ENCODE measurements around the gene ITIH2.
"Not testable (repeated sequence)": the region's sequence is repeated elsewhere in the genome, so short reads cannot be mapped to it uniquely, and the experiment has no call there.

Gene ITIH2

GRCh38 chr10:7706534-7707073, 3.5 kb downstream of the ITIH2 start:
- Histone ChIP-seq H3K27me3 (ENCODE audit: insufficient read depth, insufficient read length) (no peaks in the 10 kb centered on the region), H3K4me3 (ENCODE audit: insufficient read length, low read depth) (no peak overlapping the region), H3K4me1 (ENCODE audit: insufficient read depth, insufficient read length) (no peaks in the 10 kb centered on the region), H3K9ac (ENCODE audit: insufficient read length, low read depth) (no peak overlapping the region), H3K36me3 (ENCODE audit: insufficient read depth, insufficient read length, low read length) (no peaks in the 10 kb centered on the region), H3K9me3 (ENCODE audit: insufficient read depth, low read length) (no peaks in the 10 kb centered on the region)
- no peak for TF ChIP-seq YY1 (IDR thresholded peaks at IDR 0.05; ENCODE audit: insufficient read depth, insufficient read length)
- no peak for TF ChIP-seq ZNF274 (IDR thresholded peaks at IDR 0.05; ENCODE audit: low read depth, low read length)
- TF ChIP-seq SUZ12 (IDR thresholded peaks at IDR 0.05; ENCODE audit: extremely low read depth, insufficient read depth, insufficient read length), result no peak
- DNase-seq (ENCODE audit: low read depth, low spot score), result no peak

DNA sequence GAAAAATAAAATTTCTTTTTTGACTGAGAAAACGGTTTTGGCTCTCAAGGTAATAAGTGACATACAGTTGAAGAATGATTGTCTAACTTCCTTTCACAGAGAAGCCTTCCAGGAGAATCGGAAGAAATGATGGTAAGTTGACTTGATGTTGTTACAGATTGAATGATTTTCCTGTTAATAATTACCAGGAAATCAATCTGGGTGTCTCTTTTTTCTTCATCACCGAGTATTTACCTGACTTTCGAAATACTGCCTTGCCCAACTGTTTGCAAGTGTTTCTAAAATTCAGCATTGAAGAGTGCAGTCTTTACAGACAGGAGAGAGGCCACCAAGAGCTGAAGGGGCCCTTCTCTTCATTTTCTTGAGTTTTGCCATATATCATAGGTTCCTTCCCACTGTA, 4.0 kb downstream of the ITIH2 start:
- no peaks in the 10 kb centered on the region for H3K36me3 ChIP-seq (ENCODE audit: insufficient read depth, insufficient read length, low read length)
- H3K4me3 ChIP-seq (ENCODE audit: insufficient read length, low read depth), result no peak overlapping the region
- no peak for DNase-seq (ENCODE audit: low read depth, low spot score)
- no peaks in the 10 kb centered on the region for H3K9me3 ChIP-seq (ENCODE audit: insufficient read depth, low read length)
- H3K9ac ChIP-seq (ENCODE audit: insufficient read length, low read depth), result no peak overlapping the region
- no peaks in the 10 kb centered on the region for H3K4me1 ChIP-seq (ENCODE audit: insufficient read depth, insufficient read length)
- H3K27me3 ChIP-seq (ENCODE audit: insufficient read depth, insufficient read length), result no peaks in the 10 kb centered on the region
- no peak for TF ChIP-seq YY1 (IDR thresholded peaks at IDR 0.05; ENCODE audit: insufficient read depth, insufficient read length)
- no peak for TF ChIP-seq ZNF274 (IDR thresholded peaks at IDR 0.05; ENCODE audit: low read depth, low read length)
- TF ChIP-seq SUZ12 (IDR thresholded peaks at IDR 0.05; ENCODE audit: extremely low read depth, insufficient read depth, insufficient read length), result no peak

DNA sequence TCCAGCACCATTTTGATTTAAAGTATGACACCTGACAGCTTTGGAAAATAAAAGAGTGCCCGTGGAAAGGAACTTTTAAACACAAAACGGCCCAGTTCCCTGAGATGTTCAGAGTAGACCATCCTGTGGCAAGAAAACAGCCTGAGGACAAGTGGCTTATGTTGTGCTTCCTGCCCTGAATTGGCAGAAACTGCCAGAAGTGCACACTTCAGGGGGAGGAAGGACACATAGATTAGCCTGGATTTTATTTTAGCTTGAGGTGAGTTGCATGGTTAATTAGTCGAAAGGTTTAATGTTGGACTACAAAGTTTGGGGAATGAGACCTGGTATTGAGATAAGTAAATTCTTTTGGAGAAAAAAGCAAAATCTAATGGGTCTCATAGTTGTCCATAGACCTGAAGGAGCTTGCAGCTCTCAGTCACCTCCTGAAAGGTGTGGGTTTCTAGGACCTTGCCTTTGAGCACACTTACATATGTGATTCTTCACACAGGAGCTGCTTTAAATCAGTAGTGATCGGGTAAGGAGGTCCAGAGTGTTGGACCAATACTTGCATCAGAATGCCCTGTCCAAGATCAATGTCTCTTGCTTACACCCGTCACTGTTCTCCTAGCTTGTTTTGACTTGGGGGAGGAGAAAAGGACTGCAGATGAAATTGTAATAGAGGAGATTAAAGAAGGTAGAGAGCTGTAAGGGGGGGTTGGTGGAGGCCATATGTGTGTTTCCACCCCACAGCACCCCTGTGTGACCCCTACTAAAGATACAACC, 4.9 kb downstream of the ITIH2 start:
- H3K36me3 ChIP-seq (ENCODE audit: insufficient read depth, insufficient read length, low read length), result no peaks in the 10 kb centered on the region

GRCh38 chr10:7708832-7709231, 5.7 kb downstream of the ITIH2 start:
- Histone ChIP-seq H3K9ac (ENCODE audit: insufficient read length, low read depth) (no peak overlapping the region), H3K4me3 (ENCODE audit: insufficient read length, low read depth) (no peak overlapping the region), H3K9me3 (ENCODE audit: insufficient read depth, low read length) (no peaks in the 10 kb centered on the region), H3K36me3 (ENCODE audit: insufficient read depth, insufficient read length, low read length) (no peaks in the 10 kb centered on the region), H3K4me1 (ENCODE audit: insufficient read depth, insufficient read length) (no peaks in the 10 kb centered on the region), H3K27me3 (ENCODE audit: insufficient read depth, insufficient read length) (no peaks in the 10 kb centered on the region)
- TF ChIP-seq YY1 (IDR thresholded peaks at IDR 0.05; ENCODE audit: insufficient read depth, insufficient read length), result no peak
- TF ChIP-seq ZNF274 (IDR thresholded peaks at IDR 0.05; ENCODE audit: low read depth, low read length), result no peak
- no peak for TF ChIP-seq SUZ12 (IDR thresholded peaks at IDR 0.05; ENCODE audit: extremely low read depth, insufficient read depth, insufficient read length)
- no peak for DNase-seq (ENCODE audit: low read depth, low spot score)

More for the DNA sequence above, 4.9 kb downstream of the ITIH2 start:
- no peak for TF ChIP-seq SUZ12 (IDR thresholded peaks at IDR 0.05; ENCODE audit: extremely low read depth, insufficient read depth, insufficient read length)
- no peak for TF ChIP-seq ZNF274 (IDR thresholded peaks at IDR 0.05; ENCODE audit: low read depth, low read length)
- no peak for TF ChIP-seq YY1 (IDR thresholded peaks at IDR 0.05; ENCODE audit: insufficient read depth, insufficient read length)
- no peaks in the 10 kb centered on the region for H3K9me3 ChIP-seq (ENCODE audit: insufficient read depth, low read length)
- no peak for DNase-seq (ENCODE audit: low read depth, low spot score)
- H3K4me3 ChIP-seq (ENCODE audit: insufficient read length, low read depth), result no peak overlapping the region
- H3K9ac ChIP-seq (ENCODE audit: insufficient read length, low read depth), result no peak overlapping the region
- no peaks in the 10 kb centered on the region for H3K27me3 ChIP-seq (ENCODE audit: insufficient read depth, insufficient read length)
- H3K4me1 ChIP-seq (ENCODE audit: insufficient read depth, insufficient read length), result no peaks in the 10 kb centered on the region

- Histone ChIP-seq H3K36me3 (ENCODE audit: insufficient read depth, insufficient read length, low read length) (no peaks in the 10 kb centered on the region), H3K4me3 (ENCODE audit: insufficient read length, low read depth) (no peak overlapping the region), H3K27me3 (ENCODE audit: insufficient read depth, insufficient read length) (no peaks in the 10 kb centered on the region), H3K4me1 (ENCODE audit: insufficient read depth, insufficient read length) (no peaks in the 10 kb centered on the region), H3K9ac (ENCODE audit: insufficient read length, low read depth) (no peak overlapping the region), H3K9me3 (ENCODE audit: insufficient read depth, low read length) (no peaks in the 10 kb centered on the region)
- DNase-seq (ENCODE audit: low read depth, low spot score), result no peak
- no peak for TF ChIP-seq ZNF274 (IDR thresholded peaks at IDR 0.05; ENCODE audit: low read depth, low read length)
- no peak for TF ChIP-seq SUZ12 (IDR thresholded peaks at IDR 0.05; ENCODE audit: extremely low read depth, insufficient read depth, insufficient read length)
- TF ChIP-seq YY1 (IDR thresholded peaks at IDR 0.05; ENCODE audit: insufficient read depth, insufficient read length), result no peak
Measured at GRCh38 chr10:7710446-7710845, 7.3 kb downstream of the ITIH2 start.

DNA sequence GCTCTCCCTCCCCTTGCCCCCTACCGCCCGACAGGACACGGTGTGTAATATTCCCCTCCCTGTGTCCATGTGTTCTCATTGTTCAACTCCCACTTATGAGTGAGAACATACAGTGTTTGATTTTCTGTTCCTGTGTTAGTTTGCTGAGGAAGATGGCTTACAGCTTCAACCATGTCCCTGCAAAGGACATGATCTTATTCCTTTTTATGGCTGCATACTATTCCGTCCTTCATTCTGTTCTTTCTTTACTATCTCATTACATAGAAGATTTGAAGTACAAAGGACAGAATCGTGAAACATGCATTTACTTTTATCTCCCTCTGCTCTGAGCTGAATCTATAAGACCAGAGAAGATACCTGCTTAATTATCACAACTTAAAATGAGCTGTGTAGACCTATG, 8.0 kb downstream of the ITIH2 start:
- not testable (repeated sequence) for H3K4me1 ChIP-seq (ENCODE audit: insufficient read depth, insufficient read length); H3K9ac ChIP-seq (ENCODE audit: insufficient read length, low read depth); H3K9me3 ChIP-seq (ENCODE audit: insufficient read depth, low read length); H3K36me3 ChIP-seq (ENCODE audit: insufficient read depth, insufficient read length, low read length); H3K27me3 ChIP-seq (ENCODE audit: insufficient read depth, insufficient read length); DNase-seq (ENCODE audit: low read depth, low spot score); H3K4me3 ChIP-seq (ENCODE audit: insufficient read length, low read depth)

DNA sequence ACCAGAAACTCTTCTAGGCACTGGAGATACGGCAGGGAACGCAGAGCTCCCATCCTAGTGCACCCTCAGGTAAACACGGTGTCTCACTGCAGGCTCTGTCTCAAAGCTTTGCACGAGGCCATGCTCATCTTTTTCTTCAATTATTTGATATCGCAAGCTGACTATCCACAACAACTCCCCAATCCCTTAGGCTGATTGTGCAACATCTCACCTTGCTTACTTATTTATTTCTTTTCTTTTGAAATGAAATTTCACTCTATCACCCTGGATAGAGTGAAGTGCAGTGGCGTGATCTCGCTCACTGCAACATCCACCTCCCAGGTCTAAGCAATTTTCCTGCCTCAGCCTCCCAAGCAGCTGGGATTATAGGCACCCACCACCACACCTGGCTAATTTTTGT, 12.4 kb downstream of the ITIH2 start:
- Histone ChIP-seq H3K4me3 (ENCODE audit: insufficient read length, low read depth) (no peak overlapping the region), H3K27me3 (ENCODE audit: insufficient read depth, insufficient read length) (no peaks in the 10 kb centered on the region), H3K9ac (ENCODE audit: insufficient read length, low read depth) (no peak overlapping the region), H3K4me1 (ENCODE audit: insufficient read depth, insufficient read length) (no peaks in the 10 kb centered on the region), H3K9me3 (ENCODE audit: insufficient read depth, low read length) (no peaks in the 10 kb centered on the region), H3K36me3 (ENCODE audit: insufficient read depth, insufficient read length, low read length) (no peaks in the 10 kb centered on the region)
- TF ChIP-seq SUZ12 (IDR thresholded peaks at IDR 0.05; ENCODE audit: extremely low read depth, insufficient read depth, insufficient read length) (no peak), ZNF274 (IDR thresholded peaks at IDR 0.05; ENCODE audit: low read depth, low read length) (no peak), YY1 (IDR thresholded peaks at IDR 0.05; ENCODE audit: insufficient read depth, insufficient read length) (no peak)
- DNase-seq (ENCODE audit: low read depth, low spot score), result no peak

Data from NT2/D1 (cell line).